ENCODE measurements around the gene COBLL1.

DNA sequence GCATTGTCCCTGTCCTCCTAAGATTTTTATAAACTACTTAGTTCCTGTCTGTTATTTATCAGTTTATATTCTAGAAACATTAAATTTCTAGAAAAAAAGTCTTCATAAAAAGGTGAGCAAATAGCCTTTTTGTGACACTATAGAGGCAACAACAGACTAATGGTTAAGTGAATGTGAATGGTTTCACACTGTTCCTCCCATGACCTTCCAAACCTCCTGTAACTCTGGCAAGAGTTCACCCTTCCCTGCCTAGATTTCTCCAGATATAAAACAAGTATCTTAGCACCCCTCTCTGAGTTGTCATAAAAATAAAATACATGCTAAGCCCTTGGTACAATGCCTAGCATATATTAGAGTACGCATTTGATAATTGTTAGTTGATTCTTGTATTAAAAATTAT lies 29.2 kb downstream of the COBLL1 start:
- TF ChIP-seq, protein P1, sequence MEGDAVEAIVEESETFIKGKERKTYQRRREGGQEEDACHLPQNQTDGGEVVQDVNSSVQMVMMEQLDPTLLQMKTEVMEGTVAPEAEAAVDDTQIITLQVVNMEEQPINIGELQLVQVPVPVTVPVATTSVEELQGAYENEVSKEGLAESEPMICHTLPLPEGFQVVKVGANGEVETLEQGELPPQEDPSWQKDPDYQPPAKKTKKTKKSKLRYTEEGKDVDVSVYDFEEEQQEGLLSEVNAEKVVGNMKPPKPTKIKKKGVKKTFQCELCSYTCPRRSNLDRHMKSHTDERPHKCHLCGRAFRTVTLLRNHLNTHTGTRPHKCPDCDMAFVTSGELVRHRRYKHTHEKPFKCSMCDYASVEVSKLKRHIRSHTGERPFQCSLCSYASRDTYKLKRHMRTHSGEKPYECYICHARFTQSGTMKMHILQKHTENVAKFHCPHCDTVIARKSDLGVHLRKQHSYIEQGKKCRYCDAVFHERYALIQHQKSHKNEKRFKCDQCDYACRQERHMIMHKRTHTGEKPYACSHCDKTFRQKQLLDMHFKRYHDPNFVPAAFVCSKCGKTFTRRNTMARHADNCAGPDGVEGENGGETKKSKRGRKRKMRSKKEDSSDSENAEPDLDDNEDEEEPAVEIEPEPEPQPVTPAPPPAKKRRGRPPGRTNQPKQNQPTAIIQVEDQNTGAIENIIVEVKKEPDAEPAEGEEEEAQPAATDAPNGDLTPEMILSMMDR (IDR thresholded peaks at IDR 0.05; ENCODE audit: insufficient read depth, low read depth, low read length) = no peak
- TF ChIP-seq EZH2 (IDR thresholded peaks at IDR 0.05; ENCODE audit: insufficient read depth, low read length) = no peak
